ENCODE results near the gene KEAP1. TPM values are rescaled to one million over a fixed set of nuclear protein-coding genes. Genes with fewer than 3 reads are reported as not detected.

Gene KEAP1
- polyA plus RNA-seq, 1 donor from 2014 or later = 39.0 TPM

GRCh38 chr19:10478903-10479384 is 24.2 kb downstream of the KEAP1 start:
- H4K20me1 ChIP-seq (ENCODE audit: insufficient read depth) = no peaks in the 10 kb centered on the region
- H3K4me2 ChIP-seq (ENCODE audit: low read length) = no peak overlapping the region
- TF ChIP-seq POLR2AphosphoS5 (IDR thresholded peaks at IDR 0.05) (no peak), MXI1 (conservative IDR thresholded peaks at IDR 0.05; ENCODE audit: poor library complexity, severe bottlenecking) (no peak), SMC3 (conservative IDR thresholded peaks at IDR 0.05; ENCODE audit: poor library complexity) (no peak), CTCF (IDR thresholded peaks at IDR 0.05; ENCODE audit: poor library complexity, severe bottlenecking) (no peak), RAD21 (conservative IDR thresholded peaks at IDR 0.05) (no peak)
- TF ChIP-seq, protein P1, sequence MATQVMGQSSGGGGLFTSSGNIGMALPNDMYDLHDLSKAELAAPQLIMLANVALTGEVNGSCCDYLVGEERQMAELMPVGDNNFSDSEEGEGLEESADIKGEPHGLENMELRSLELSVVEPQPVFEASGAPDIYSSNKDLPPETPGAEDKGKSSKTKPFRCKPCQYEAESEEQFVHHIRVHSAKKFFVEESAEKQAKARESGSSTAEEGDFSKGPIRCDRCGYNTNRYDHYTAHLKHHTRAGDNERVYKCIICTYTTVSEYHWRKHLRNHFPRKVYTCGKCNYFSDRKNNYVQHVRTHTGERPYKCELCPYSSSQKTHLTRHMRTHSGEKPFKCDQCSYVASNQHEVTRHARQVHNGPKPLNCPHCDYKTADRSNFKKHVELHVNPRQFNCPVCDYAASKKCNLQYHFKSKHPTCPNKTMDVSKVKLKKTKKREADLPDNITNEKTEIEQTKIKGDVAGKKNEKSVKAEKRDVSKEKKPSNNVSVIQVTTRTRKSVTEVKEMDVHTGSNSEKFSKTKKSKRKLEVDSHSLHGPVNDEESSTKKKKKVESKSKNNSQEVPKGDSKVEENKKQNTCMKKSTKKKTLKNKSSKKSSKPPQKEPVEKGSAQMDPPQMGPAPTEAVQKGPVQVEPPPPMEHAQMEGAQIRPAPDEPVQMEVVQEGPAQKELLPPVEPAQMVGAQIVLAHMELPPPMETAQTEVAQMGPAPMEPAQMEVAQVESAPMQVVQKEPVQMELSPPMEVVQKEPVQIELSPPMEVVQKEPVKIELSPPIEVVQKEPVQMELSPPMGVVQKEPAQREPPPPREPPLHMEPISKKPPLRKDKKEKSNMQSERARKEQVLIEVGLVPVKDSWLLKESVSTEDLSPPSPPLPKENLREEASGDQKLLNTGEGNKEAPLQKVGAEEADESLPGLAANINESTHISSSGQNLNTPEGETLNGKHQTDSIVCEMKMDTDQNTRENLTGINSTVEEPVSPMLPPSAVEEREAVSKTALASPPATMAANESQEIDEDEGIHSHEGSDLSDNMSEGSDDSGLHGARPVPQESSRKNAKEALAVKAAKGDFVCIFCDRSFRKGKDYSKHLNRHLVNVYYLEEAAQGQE (IDR thresholded peaks at IDR 0.05; ENCODE audit: borderline replicate concordance) = no peak
- no peak overlapping the region for H2AFZ ChIP-seq (ENCODE audit: low read depth, low read length)
- H3K9me3 ChIP-seq (ENCODE audit: low read length) = no peaks in the 10 kb centered on the region
- H3K9me2 ChIP-seq (ENCODE audit: insufficient read depth, low read length) = no peaks in the 10 kb centered on the region
- H3K4me3 ChIP-seq (ENCODE audit: low read length) = peak overlapping the region; percentile 28
- H3K36me3 ChIP-seq (ENCODE audit: insufficient read depth, low read length) = no peaks in the 10 kb centered on the region
- H3K9ac ChIP-seq (ENCODE audit: low read length) = no peak overlapping the region
- H3K27me3 ChIP-seq (ENCODE audit: insufficient read depth, low read depth, low read length) = peaks cover 7% of the 10 kb centered on the region
- H3F3A ChIP-seq (ENCODE audit: insufficient read depth, low read length, poor library complexity, severe bottlenecking) = no peaks in the 10 kb centered on the region
- H3K79me2 ChIP-seq (replicated peaks; ENCODE audit: insufficient read depth, low read length) = no peaks in the 10 kb centered on the region
- H3K27ac ChIP-seq (ENCODE audit: low read length) = no peak overlapping the region

- no peaks in the 10 kb centered on the region for H3K9me3 ChIP-seq (ENCODE audit: low read length)
- no peak overlapping the region for H3K4me2 ChIP-seq (ENCODE audit: low read length)
- H3K79me2 ChIP-seq (replicated peaks; ENCODE audit: insufficient read depth, low read length) = no peaks in the 10 kb centered on the region
- TF ChIP-seq TAF1 (IDR thresholded peaks at IDR 0.05; ENCODE audit: low read depth) (no peak), EZH2 (IDR thresholded peaks at IDR 0.05; ENCODE audit: borderline replicate concordance, insufficient read depth, low read length, poor library complexity, severe bottlenecking) (no peak), MXI1 (conservative IDR thresholded peaks at IDR 0.05; ENCODE audit: poor library complexity, severe bottlenecking) (no peak), EP300 (conservative IDR thresholded peaks at IDR 0.05; ENCODE audit: poor library complexity, severe bottlenecking) (no peak), POLR2AphosphoS5 (IDR thresholded peaks at IDR 0.05) (no peak), RAD21 (conservative IDR thresholded peaks at IDR 0.05) (no peak)
- TF ChIP-seq, protein P1 (IDR thresholded peaks at IDR 0.05; ENCODE audit: borderline replicate concordance) = no peak
- no peaks in the 10 kb centered on the region for H3K9me2 ChIP-seq (ENCODE audit: insufficient read depth, low read length)
- H3K36me3 ChIP-seq (ENCODE audit: insufficient read depth, low read length) = no peaks in the 10 kb centered on the region
- H4K20me1 ChIP-seq (ENCODE audit: insufficient read depth) = no peaks in the 10 kb centered on the region
- H2AFZ ChIP-seq (ENCODE audit: low read depth, low read length) = no peak overlapping the region
- no peaks in the 10 kb centered on the region for H3F3A ChIP-seq (ENCODE audit: insufficient read depth, low read length, poor library complexity, severe bottlenecking)
- H3K27ac ChIP-seq (ENCODE audit: low read length) = no peak overlapping the region
- peaks cover 7% of the 10 kb centered on the region for H3K27me3 ChIP-seq (ENCODE audit: insufficient read depth, low read depth, low read length)
- H3K4me3 ChIP-seq (ENCODE audit: low read length) = no peak overlapping the region
- no peak overlapping the region for H3K9ac ChIP-seq (ENCODE audit: low read length)
Measured at GRCh38 chr19:10478476-10478875, 24.7 kb downstream of the KEAP1 start.

All from neural cell (in vitro differentiated cells).